Measurements from ENCODE around the gene PXYLP1. TPM values are rescaled to one million over a fixed set of nuclear protein-coding genes. Genes with fewer than 3 reads are reported as not detected.

PXYLP1 gene
- total RNA-seq, 1 donor from 2014 or later: 13.5 TPM

- intact Hi-C loops (cut with DNase I): no loop called here
- ATAC-seq (no peak), DNase-seq (ENCODE audit: low spot score) (no peak)
Observed at GRCh38 chr3:141266186-141266585, 34.6 kb downstream of the PXYLP1 start.

GRCh38 chr3:141266797-141267555 is 35.4 kb downstream of the PXYLP1 start:
- no peak for DNase-seq (ENCODE audit: low spot score)
- intact Hi-C loops (cut with DNase I): no loop called here
- no peak for ATAC-seq

- intact Hi-C loops (cut with DNase I): no loop called here
- ATAC-seq (no peak), DNase-seq (ENCODE audit: low spot score) (no peak)
Observed at GRCh38 chr3:141267629-141268028, 36.0 kb downstream of the PXYLP1 start.

- DNase-seq (ENCODE audit: low spot score) (no peak), ATAC-seq (no peak)
- intact Hi-C loops (cut with DNase I): no loop called here
Observed at GRCh38 chr3:141268306-141268705, 36.7 kb downstream of the PXYLP1 start.

- DNase-seq (ENCODE audit: low spot score) (no peak), ATAC-seq (peak; percentile 21)
- intact Hi-C loops (cut with DNase I): no loop called here
Observed at GRCh38 chr3:141268791-141269190, 37.2 kb downstream of the PXYLP1 start.

GRCh38 chr3:141269961-141270360 is 38.3 kb downstream of the PXYLP1 start:
- no peak for ATAC-seq
- no peak for DNase-seq (ENCODE audit: low spot score)
- intact Hi-C loops (cut with DNase I): no loop called here

GRCh38 chr3:141271279-141272030 is 39.8 kb downstream of the PXYLP1 start:
- DNase-seq (ENCODE audit: low spot score) (no peak), ATAC-seq (no peak)
- intact Hi-C loops (cut with DNase I): no loop called here

- no peak for ATAC-seq
- no peak for DNase-seq (ENCODE audit: low spot score)
- intact Hi-C loops (cut with DNase I): no loop called here
Observed at GRCh38 chr3:141272906-141273662, 41.5 kb downstream of the PXYLP1 start.

GRCh38 chr3:141273700-141274410 is 42.2 kb downstream of the PXYLP1 start:
- intact Hi-C loops (cut with DNase I): no loop called here
- DNase-seq (ENCODE audit: low spot score): no peak
- ATAC-seq: no peak

- ATAC-seq (no peak), DNase-seq (ENCODE audit: low spot score) (no peak)
- intact Hi-C loops (cut with DNase I): no loop called here
Observed at GRCh38 chr3:141274411-141275031, 42.9 kb downstream of the PXYLP1 start.

- ATAC-seq: no peak
- intact Hi-C loops (cut with DNase I): no loop called here
- no peak for DNase-seq (ENCODE audit: low spot score)
Observed at GRCh38 chr3:141275032-141275422, 43.4 kb downstream of the PXYLP1 start.

- ATAC-seq (no peak), DNase-seq (ENCODE audit: low spot score) (no peak)
- intact Hi-C loops (cut with DNase I): no loop called here
Observed at GRCh38 chr3:141275511-141275910, 43.9 kb downstream of the PXYLP1 start.

GRCh38 chr3:141275973-141276372 is 44.3 kb downstream of the PXYLP1 start:
- intact Hi-C loops (cut with DNase I): no loop called here
- ATAC-seq (no peak), DNase-seq (ENCODE audit: low spot score) (no peak)

- no peak for DNase-seq (ENCODE audit: low spot score)
- no peak for ATAC-seq
- intact Hi-C loops (cut with DNase I): no loop called here
Observed at GRCh38 chr3:141276398-141276797, 44.8 kb downstream of the PXYLP1 start.

- no peak for ATAC-seq
- intact Hi-C loops (cut with DNase I): no loop called here
- no peak for DNase-seq (ENCODE audit: low spot score)
Observed at GRCh38 chr3:141277451-141277850, 45.8 kb downstream of the PXYLP1 start.

- ATAC-seq (peak; percentile 25), DNase-seq (ENCODE audit: low spot score) (no peak)
- intact Hi-C loops (cut with DNase I): no loop called here
Observed at GRCh38 chr3:141278196-141279076, 46.8 kb downstream of the PXYLP1 start.

- ATAC-seq (peak; percentile 45), DNase-seq (ENCODE audit: low spot score) (no peak)
- intact Hi-C loops (cut with DNase I): no loop called here
Observed at GRCh38 chr3:141279077-141279967, 47.7 kb downstream of the PXYLP1 start.
